WTC11 (cell line): ENCODE results near the gene ZYG11B. TPM values are rescaled to one million over a fixed set of nuclear protein-coding genes. Genes with fewer than 3 reads are reported as not detected.

Experiments
- ATAC-seq: fragments of 200-7000 bp; cut with Tn5 transposase; 2 replicates; pipeline ENCODE4 v1.10.0; 2021; ENCODE audit warnings: mild to moderate bottlenecking, moderate library complexity
- CTCF ChIA-PET: fragments of 300-600 bp; sonication (Branson Sonifier 250); formaldehyde crosslinking; loops from one replicate; lab custom pipeline; 2021; ENCODE audit warnings: antibody characterized with exemption; lab: Charles Lee
- POLR2A ChIA-PET: fragments of 350-600 bp; sonication (Branson Sonifier 250); formaldehyde crosslinking; loops from one replicate; lab custom pipeline; 2021; ENCODE audit warnings: antibody characterized with exemption; lab: Charles Lee
- DNase-seq: peaks from one replicate; pipeline ENCODE4 v3.0.0; 2021; ENCODE audit warnings: low spot score
- H3K27ac Mint-ChIP-seq: 2 replicates; pipeline ENCODE4 v1.8.0; 2021; ENCODE audit warnings: mixed read lengths
- H3K27me3 Mint-ChIP-seq: 2 replicates; pipeline ENCODE4 v1.8.0; 2021; ENCODE audit warnings: low read depth, mild to moderate bottlenecking, moderate library complexity, mixed read lengths
- H3K36me3 Mint-ChIP-seq: 2 replicates; pipeline ENCODE4 v1.8.0; 2021; ENCODE audit warnings: mixed read lengths
- H3K4me1 Mint-ChIP-seq: 2 replicates; pipeline ENCODE4 v1.8.0; 2022; ENCODE audit warnings: mixed read lengths
- H3K4me3 Mint-ChIP-seq: 2 replicates; pipeline ENCODE4 v1.8.0; 2021; ENCODE audit warnings: mild to moderate bottlenecking, moderate library complexity, mixed read lengths
- H3K9me3 Mint-ChIP-seq: 2 replicates; pipeline ENCODE4 v1.8.0; 2021; ENCODE audit warnings: mixed read lengths
- ATF3 ChIP-seq: sonication (generic); formaldehyde crosslinking; conservative IDR thresholded peaks from 2 replicates; pipeline ENCODE4 v1.8.1; 2022; ENCODE audit warnings: mild to moderate bottlenecking, missing genetic modification reagents
- CREB1 ChIP-seq: sonication (generic); formaldehyde crosslinking; IDR thresholded peaks from 2 replicates; pipeline ENCODE4 v1.8.0; 2023; ENCODE audit warnings: mild to moderate bottlenecking, missing genetic modification reagents
- ELF4 ChIP-seq: sonication (generic); formaldehyde crosslinking; IDR thresholded peaks from 2 replicates; pipeline ENCODE4 v1.8.1; 2022; ENCODE audit warnings: low read depth, mild to moderate bottlenecking, moderate library complexity, missing genetic modification reagents
- FOXP4 ChIP-seq: sonication (generic); formaldehyde crosslinking; IDR thresholded peaks from 2 replicates; pipeline ENCODE4 v1.8.0; 2022; ENCODE audit warnings: mild to moderate bottlenecking, missing genetic modification reagents
- KAT7 ChIP-seq: sonication (generic); formaldehyde crosslinking; IDR thresholded peaks from 2 replicates; pipeline ENCODE4 v1.8.1; 2023; ENCODE audit warnings: missing genetic modification reagents, mild to moderate bottlenecking, borderline replicate concordance
- MLX ChIP-seq: sonication (generic); formaldehyde crosslinking; IDR thresholded peaks from 2 replicates; pipeline ENCODE4 v1.8.1; 2023; ENCODE audit warnings: mild to moderate bottlenecking, missing genetic modification reagents, moderate library complexity
- NFATC4 ChIP-seq: fragments of 250-450 bp; sonication (Bioruptor Pico); IDR thresholded peaks from 2 replicates; pipeline ENCODE4 v1.9.0; 2021; ENCODE audit warnings: mild to moderate bottlenecking
- NFE2L1 ChIP-seq: sonication (generic); formaldehyde crosslinking; IDR thresholded peaks from 2 replicates; pipeline ENCODE4 v1.8.1; 2023; ENCODE audit warnings: missing genetic modification reagents
- SP1 ChIP-seq: sonication (generic); formaldehyde crosslinking; conservative IDR thresholded peaks from 2 replicates; pipeline ENCODE4 v1.8.1; 2022; ENCODE audit warnings: missing genetic modification reagents
- ZNF121 ChIP-seq: sonication (generic); formaldehyde crosslinking; IDR thresholded peaks from 2 replicates; pipeline ENCODE4 v1.8.0; 2023; ENCODE audit warnings: missing genetic modification reagents
- ZNF671 ChIP-seq: fragments of 250-450 bp; sonication (Bioruptor Pico); IDR thresholded peaks from 2 replicates; pipeline ENCODE4 v1.8.0; 2021; ENCODE audit warnings: mild to moderate bottlenecking
- total RNA-seq: library from RNA; stranded (reverse); gene quantifications from 3 replicates; pipeline ENCODE4 v1.2.3, GENCODE V29; 2021
- TF ChIP-seq, protein P1 (sequence below): sonication (generic); formaldehyde crosslinking; IDR thresholded peaks from 2 replicates; pipeline ENCODE4 v1.8.0; 2022; ENCODE audit warnings: mild to moderate bottlenecking, missing genetic modification reagents
- TF ChIP-seq, protein P2 (sequence below): sonication (generic); formaldehyde crosslinking; IDR thresholded peaks from 2 replicates; pipeline ENCODE4 v1.8.0; 2023; ENCODE audit warnings: missing genetic modification reagents, mild to moderate bottlenecking, borderline replicate concordance
- TF ChIP-seq, protein P3 (sequence below): sonication (generic); formaldehyde crosslinking; IDR thresholded peaks from 2 replicates; pipeline ENCODE4 v1.8.0; 2023; ENCODE audit warnings: mild to moderate bottlenecking, missing genetic modification reagents

ZYG11B gene
- total RNA-seq, 1 experiment from 2014 or later, result 19.2 TPM

DNA sequence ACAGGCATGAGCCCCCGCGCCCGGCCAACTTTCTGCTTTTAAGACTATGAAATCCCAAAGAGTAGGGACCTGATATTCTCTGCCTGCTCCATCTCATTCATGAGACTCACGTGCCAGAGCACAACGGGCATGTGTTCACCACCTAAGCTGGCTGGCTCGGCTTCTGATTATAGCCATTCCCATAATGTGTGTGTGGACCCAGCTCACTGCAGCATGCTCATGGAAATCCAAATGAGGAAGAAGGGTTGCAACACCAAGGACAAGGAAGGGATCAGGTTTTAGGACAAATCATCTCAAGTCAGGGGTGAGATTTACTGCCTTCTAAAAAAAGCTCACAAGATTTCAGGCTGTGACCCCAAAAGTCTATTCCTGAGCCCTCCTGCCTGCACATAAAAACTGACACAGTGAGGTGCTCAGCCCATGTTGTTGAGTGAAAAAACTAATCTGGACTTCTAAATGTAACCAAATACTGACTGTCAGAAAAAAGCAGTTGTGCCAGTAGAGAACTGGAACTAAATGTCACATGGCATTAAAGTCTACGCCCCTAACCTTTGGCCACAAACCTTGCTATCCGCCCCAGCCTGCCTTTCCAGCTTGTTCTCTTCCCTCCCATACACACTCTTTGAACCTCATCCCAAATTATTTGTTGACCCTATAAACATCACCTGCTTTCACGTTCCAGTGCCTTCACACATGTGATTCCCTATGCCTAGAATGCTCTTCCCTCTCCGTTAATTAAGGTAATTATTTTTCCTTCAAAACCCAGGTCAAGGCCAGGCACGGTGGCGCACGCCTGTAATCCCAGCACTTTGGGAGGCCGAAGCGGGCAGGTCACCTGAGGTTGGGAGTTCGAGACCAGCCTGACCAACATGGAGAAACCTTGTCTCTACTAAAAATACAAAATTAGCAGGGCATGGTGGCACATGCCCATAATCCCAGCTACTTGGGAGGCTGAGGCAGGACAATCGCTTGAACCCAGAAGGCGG is 19.0 kb upstream of the ZYG11B start:
- TF ChIP-seq NFE2L1 (no peak), ELF4 (CRISPR knock-in tag) (no peak), FOXP4 (CRISPR knock-in tag) (no peak), CREB1 (CRISPR knock-in tag) (no peak), ZNF121 (CRISPR knock-in tag) (no peak), MLX (CRISPR knock-in tag) (no peak), KAT7 (CRISPR knock-in tag) (no peak), SP1 (CRISPR knock-in tag) (no peak), ATF3 (CRISPR knock-in tag) (no peak), ZNF671 (no peak), NFATC4 (CRISPR knock-in tag) (no peak)
- TF ChIP-seq, protein P1, sequence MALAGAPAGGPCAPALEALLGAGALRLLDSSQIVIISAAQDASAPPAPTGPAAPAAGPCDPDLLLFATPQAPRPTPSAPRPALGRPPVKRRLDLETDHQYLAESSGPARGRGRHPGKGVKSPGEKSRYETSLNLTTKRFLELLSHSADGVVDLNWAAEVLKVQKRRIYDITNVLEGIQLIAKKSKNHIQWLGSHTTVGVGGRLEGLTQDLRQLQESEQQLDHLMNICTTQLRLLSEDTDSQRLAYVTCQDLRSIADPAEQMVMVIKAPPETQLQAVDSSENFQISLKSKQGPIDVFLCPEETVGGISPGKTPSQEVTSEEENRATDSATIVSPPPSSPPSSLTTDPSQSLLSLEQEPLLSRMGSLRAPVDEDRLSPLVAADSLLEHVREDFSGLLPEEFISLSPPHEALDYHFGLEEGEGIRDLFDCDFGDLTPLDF (CRISPR knock-in tag), result no peak
- TF ChIP-seq, protein P2, sequence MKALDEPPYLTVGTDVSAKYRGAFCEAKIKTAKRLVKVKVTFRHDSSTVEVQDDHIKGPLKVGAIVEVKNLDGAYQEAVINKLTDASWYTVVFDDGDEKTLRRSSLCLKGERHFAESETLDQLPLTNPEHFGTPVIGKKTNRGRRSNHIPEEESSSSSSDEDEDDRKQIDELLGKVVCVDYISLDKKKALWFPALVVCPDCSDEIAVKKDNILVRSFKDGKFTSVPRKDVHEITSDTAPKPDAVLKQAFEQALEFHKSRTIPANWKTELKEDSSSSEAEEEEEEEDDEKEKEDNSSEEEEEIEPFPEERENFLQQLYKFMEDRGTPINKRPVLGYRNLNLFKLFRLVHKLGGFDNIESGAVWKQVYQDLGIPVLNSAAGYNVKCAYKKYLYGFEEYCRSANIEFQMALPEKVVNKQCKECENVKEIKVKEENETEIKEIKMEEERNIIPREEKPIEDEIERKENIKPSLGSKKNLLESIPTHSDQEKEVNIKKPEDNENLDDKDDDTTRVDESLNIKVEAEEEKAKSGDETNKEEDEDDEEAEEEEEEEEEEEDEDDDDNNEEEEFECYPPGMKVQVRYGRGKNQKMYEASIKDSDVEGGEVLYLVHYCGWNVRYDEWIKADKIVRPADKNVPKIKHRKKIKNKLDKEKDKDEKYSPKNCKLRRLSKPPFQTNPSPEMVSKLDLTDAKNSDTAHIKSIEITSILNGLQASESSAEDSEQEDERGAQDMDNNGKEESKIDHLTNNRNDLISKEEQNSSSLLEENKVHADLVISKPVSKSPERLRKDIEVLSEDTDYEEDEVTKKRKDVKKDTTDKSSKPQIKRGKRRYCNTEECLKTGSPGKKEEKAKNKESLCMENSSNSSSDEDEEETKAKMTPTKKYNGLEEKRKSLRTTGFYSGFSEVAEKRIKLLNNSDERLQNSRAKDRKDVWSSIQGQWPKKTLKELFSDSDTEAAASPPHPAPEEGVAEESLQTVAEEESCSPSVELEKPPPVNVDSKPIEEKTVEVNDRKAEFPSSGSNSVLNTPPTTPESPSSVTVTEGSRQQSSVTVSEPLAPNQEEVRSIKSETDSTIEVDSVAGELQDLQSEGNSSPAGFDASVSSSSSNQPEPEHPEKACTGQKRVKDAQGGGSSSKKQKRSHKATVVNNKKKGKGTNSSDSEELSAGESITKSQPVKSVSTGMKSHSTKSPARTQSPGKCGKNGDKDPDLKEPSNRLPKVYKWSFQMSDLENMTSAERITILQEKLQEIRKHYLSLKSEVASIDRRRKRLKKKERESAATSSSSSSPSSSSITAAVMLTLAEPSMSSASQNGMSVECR (CRISPR knock-in tag), result no peak
- TF ChIP-seq, protein P3, sequence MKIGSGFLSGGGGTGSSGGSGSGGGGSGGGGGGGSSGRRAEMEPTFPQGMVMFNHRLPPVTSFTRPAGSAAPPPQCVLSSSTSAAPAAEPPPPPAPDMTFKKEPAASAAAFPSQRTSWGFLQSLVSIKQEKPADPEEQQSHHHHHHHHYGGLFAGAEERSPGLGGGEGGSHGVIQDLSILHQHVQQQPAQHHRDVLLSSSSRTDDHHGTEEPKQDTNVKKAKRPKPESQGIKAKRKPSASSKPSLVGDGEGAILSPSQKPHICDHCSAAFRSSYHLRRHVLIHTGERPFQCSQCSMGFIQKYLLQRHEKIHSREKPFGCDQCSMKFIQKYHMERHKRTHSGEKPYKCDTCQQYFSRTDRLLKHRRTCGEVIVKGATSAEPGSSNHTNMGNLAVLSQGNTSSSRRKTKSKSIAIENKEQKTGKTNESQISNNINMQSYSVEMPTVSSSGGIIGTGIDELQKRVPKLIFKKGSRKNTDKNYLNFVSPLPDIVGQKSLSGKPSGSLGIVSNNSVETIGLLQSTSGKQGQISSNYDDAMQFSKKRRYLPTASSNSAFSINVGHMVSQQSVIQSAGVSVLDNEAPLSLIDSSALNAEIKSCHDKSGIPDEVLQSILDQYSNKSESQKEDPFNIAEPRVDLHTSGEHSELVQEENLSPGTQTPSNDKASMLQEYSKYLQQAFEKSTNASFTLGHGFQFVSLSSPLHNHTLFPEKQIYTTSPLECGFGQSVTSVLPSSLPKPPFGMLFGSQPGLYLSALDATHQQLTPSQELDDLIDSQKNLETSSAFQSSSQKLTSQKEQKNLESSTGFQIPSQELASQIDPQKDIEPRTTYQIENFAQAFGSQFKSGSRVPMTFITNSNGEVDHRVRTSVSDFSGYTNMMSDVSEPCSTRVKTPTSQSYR, result no peak
- DNase-seq, result no peak
- H3K9me3 Mint-ChIP-seq, result no peaks in the 10 kb centered on the region
- CTCF ChIA-PET, result no interaction called here
- peaks cover 11% of the 10 kb centered on the region for H3K27me3 Mint-ChIP-seq
- no peaks in the 10 kb centered on the region for H3K36me3 Mint-ChIP-seq
- no peak for ATAC-seq
- POLR2A ChIA-PET, result no interaction called here
- no peak overlapping the region for H3K4me3 Mint-ChIP-seq
- no peak overlapping the region for H3K27ac Mint-ChIP-seq
- peaks cover 15% of the 10 kb centered on the region for H3K4me1 Mint-ChIP-seq
